H54 (cell line): Measurements from ENCODE around the gene TBKBP1.

ENCODE experiments used
- DNase-seq: peaks from one replicate; pipeline ENCODE4 v3.0.0; 2011; ENCODE audit warnings: low spot score, mixed read lengths; ENCODE audit not compliant: insufficient read length
- FAIRE-seq: peaks from 3 replicates; lab custom pipeline; 2011; peaks lifted over from hg19 to GRCh38; lab: Jason Lieb, UNC
- POLR2A ChIP-seq: IDR thresholded peaks from 2 replicates; pipeline ENCODE4 v1.6.1; 2011; ENCODE audit warnings: low read depth, mild to moderate bottlenecking, low read length

The TBKBP1 gene

DNA sequence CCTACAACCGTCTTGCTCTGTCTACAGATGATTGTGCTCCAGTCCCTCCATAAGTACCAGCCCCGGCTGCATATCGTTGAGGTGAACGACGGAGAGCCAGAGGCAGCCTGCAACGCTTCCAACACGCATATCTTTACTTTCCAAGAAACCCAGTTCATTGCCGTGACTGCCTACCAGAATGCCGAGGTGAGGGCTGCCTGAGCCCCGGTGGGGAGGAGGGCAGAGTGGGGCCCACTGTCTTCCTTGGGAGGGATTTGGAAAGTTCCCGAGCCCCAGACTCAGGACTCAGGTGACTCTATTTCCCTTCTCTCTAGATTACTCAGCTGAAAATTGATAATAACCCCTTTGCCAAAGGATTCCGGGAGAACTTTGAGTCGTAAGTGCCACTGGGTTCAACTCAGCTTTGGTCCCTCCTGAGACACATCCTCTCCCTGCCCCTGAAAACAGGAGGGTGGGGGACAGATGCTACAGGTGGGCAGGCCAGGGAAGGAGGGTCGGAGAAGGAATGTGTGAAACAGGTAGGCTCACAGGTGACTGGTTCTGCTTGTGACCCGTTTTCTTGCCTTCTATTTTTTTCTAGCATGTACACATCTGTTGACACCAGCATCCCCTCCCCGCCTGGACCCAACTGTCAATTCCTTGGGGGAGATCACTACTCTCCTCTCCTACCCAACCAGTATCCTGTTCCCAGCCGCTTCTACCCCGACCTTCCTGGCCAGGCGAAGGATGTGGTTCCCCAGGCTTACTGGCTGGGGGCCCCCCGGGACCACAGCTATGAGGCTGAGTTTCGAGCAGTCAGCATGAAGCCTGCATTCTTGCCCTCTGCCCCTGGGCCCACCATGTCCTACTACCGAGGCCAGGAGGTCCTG is 50.4 kb downstream of the TBKBP1 start:
- FAIRE-seq (no peak), DNase-seq (no peak)
- TF ChIP-seq POLR2A: no peak

DNA sequence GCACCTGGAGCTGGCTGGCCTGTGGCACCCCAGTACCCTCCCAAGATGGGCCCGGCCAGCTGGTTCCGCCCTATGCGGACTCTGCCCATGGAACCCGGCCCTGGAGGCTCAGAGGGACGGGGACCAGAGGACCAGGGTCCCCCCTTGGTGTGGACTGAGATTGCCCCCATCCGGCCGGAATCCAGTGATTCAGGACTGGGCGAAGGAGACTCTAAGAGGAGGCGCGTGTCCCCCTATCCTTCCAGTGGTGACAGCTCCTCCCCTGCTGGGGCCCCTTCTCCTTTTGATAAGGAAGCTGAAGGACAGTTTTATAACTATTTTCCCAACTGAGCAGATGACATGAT is 51.0 kb downstream of the TBKBP1 start:
- FAIRE-seq (no peak), DNase-seq (no peak)
- TF ChIP-seq POLR2A: no peak

DNA sequence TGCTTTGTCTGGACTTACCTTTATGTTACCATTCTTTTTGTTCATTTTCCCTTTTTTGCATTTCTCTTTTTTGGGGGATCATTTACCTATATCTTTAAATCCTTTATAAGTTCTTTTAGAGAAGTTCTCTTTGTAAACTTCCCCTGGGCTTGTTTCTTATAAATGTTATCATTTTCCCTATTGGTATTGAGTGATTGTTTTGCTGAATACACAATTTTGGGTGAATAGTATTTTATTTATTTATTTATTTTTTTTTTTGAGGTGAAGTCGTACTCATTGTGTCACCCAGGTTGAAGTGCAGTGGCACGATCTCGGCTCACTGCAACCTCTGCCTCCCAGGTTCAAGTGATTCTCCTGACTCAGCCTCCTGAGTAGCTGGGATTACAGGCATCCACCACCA is 57.5 kb downstream of the TBKBP1 start:
- DNase-seq: no peak
- no peak for TF ChIP-seq POLR2A
- no peak for FAIRE-seq

DNA sequence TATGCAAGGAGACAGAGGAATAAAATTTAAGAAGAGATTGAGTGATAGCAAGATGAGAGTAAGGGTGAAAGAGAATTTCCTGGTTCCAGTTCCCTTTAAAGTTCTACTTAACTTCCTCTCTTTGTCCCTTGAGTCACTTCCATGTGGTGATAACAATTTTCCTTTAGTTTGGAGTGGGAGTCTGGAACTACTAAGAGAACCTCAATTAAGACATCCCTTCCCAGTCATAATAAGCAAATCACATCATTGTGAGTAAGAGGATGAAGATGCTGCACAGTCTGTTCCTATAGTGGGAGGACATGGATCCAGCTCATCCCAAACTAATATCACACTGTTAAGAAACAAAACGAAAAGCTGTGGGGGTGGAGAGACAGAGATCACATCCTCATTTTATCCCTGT is 63.4 kb downstream of the TBKBP1 start:
- DNase-seq (no peak), FAIRE-seq (no peak)
- TF ChIP-seq POLR2A: no peak

DNA sequence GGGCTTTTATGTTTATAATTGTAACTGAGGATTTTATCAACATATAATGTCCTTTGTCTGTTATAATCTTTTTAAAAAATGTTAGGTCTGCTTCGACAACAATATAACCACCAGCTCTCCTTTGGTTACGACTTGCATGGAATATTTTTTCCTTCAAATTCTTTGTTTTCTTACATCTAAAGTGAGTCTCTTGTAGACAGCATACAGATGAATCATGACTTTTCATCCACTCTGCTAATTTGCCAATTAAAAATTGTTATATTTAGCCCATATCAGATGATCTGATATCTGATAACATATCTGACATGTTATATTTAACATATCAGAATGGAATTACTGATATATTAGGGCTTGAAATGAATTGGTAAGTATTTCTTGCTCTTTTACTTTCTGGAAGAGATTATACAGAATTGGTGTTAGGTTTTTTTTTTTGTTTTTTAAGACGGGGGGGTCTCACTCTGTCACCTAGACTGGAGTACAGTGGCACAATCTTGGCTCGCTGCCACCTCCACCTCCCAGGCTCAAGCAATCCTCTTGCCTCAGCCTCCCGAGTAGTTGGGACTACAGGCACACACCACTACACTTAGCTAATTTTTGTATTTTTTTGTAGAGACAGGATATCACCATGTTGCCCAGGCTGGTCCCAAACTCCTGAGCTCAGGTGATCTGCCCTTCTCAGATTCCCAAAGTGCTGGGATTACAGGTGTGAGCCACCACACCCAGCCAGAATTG is 66.6 kb downstream of the TBKBP1 start:
- TF ChIP-seq POLR2A: no peak
- DNase-seq (no peak), FAIRE-seq (no peak)
